Fibroblast of lung (primary cell): ENCODE measurements around the gene IKZF5.

Source experiments
- EZH2 ChIP-seq: IDR thresholded peaks from 2 replicates; pipeline ENCODE4 v1.5.1; 2012; ENCODE audit warnings: low read length, control low read depth, mild to moderate bottlenecking; ENCODE audit errors: missing control alignments
- TF ChIP-seq, protein P1 (sequence below), 2 donors: IDR thresholded peaks in 1 of 2; conservative IDR thresholded peaks in 1 of 2; 1 replicate in 1 of 2; 2 replicates in 1 of 2; pipeline ENCODE4 v1.5.1; 2011 to 2012; ENCODE audit warnings: low read length in 2 of 2, control low read depth in 1 of 2, inconsistent platforms in 1 of 2, low read depth in 1 of 2, mild to moderate bottlenecking in 1 of 2

DNA sequence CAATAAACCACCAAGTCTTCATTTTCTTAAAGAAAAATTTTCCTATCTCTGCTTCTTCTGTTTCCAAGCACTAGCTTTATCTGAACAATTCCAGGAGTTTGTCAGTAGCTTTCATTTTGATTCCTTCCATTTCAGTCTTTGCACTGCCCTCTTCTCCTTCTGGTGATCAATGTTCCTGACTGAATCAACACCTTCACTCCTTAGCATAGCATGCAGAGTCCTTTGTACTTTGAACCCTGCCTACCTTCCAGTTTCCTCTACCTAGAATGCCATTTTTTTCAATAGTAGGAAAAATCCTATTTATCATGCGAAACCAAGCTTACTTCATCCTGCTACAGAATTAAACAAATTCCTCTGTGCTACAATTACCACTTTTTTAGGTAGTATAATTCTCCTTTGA lies 52.7 kb downstream of the IKZF5 start:
- TF ChIP-seq, protein P1, sequence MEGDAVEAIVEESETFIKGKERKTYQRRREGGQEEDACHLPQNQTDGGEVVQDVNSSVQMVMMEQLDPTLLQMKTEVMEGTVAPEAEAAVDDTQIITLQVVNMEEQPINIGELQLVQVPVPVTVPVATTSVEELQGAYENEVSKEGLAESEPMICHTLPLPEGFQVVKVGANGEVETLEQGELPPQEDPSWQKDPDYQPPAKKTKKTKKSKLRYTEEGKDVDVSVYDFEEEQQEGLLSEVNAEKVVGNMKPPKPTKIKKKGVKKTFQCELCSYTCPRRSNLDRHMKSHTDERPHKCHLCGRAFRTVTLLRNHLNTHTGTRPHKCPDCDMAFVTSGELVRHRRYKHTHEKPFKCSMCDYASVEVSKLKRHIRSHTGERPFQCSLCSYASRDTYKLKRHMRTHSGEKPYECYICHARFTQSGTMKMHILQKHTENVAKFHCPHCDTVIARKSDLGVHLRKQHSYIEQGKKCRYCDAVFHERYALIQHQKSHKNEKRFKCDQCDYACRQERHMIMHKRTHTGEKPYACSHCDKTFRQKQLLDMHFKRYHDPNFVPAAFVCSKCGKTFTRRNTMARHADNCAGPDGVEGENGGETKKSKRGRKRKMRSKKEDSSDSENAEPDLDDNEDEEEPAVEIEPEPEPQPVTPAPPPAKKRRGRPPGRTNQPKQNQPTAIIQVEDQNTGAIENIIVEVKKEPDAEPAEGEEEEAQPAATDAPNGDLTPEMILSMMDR (conservative IDR thresholded peaks at IDR 0.05 in 1 of 2, IDR thresholded peaks at IDR 0.05 in 1 of 2; ENCODE audit: low read depth in 1 of 2, low read length in 2 of 2): no peak
- no peak for TF ChIP-seq EZH2
